Mucosa of stomach (tissue), 1 donor: ENCODE measurements around the gene TAF10.
A peak's percentile ranks its signal among the peaks of the same experiment; 100 is the strongest.

Experiments
- H3K27me3 ChIP-seq: one replicate; pipeline ENCODE4 v1.7.0; 2013; ENCODE audit warnings: mild to moderate bottlenecking, low read length; ENCODE audit not compliant: control insufficient read depth, insufficient read depth
- H3K36me3 ChIP-seq: one replicate; pipeline ENCODE4 v1.7.0; 2013; ENCODE audit warnings: low read length; ENCODE audit not compliant: control insufficient read depth, insufficient read depth
- H3K4me1 ChIP-seq: one replicate; pipeline ENCODE4 v1.7.0; 2013; ENCODE audit warnings: mild to moderate bottlenecking, low read length; ENCODE audit not compliant: control insufficient read depth, insufficient read depth
- H3K4me3 ChIP-seq: one replicate; pipeline ENCODE4 v1.7.0; 2013; ENCODE audit warnings: low read length
- H3K9ac ChIP-seq: one replicate; pipeline ENCODE4 v1.7.0; 2013; ENCODE audit warnings: mild to moderate bottlenecking, low read length, moderate library complexity
- H3K9me3 ChIP-seq: one replicate; pipeline ENCODE4 v1.7.0; 2013; ENCODE audit warnings: mild to moderate bottlenecking, low read length, moderate library complexity; ENCODE audit not compliant: control insufficient read depth
- donor health status: Pancreatic carcinoma.

Gene TAF10

GRCh38 chr11:6628526-6628925 lies 16.5 kb upstream of the TAF10 start:
- Histone ChIP-seq H3K27me3 (no peaks in the 10 kb centered on the region), H3K4me3 (no peak overlapping the region), H3K9ac (no peak overlapping the region), H3K36me3 (no peaks in the 10 kb centered on the region), H3K4me1 (no peaks in the 10 kb centered on the region), H3K9me3 (no peaks in the 10 kb centered on the region)

- Histone ChIP-seq H3K4me1 (no peaks in the 10 kb centered on the region), H3K36me3 (no peaks in the 10 kb centered on the region), H3K9me3 (no peaks in the 10 kb centered on the region), H3K9ac (no peak overlapping the region), H3K27me3 (no peaks in the 10 kb centered on the region), H3K4me3 (no peak overlapping the region)
Measured at GRCh38 chr11:6627762-6628241, 15.8 kb upstream of the TAF10 start.

GRCh38 chr11:6626971-6627761 lies 15.2 kb upstream of the TAF10 start:
- H3K36me3 ChIP-seq = no peaks in the 10 kb centered on the region

GRCh38 chr11:6625832-6626420 lies 13.9 kb upstream of the TAF10 start:
- Histone ChIP-seq H3K4me1 (no peaks in the 10 kb centered on the region), H3K9ac (no peak overlapping the region), H3K9me3 (no peaks in the 10 kb centered on the region), H3K36me3 (no peaks in the 10 kb centered on the region), H3K27me3 (no peaks in the 10 kb centered on the region), H3K4me3 (no peak overlapping the region)

More at GRCh38 chr11:6626971-6627761, 15.2 kb upstream of the TAF10 start:
- no peaks in the 10 kb centered on the region for H3K4me1 ChIP-seq
- no peak overlapping the region for H3K4me3 ChIP-seq
- H3K9ac ChIP-seq = no peak overlapping the region
- no peaks in the 10 kb centered on the region for H3K27me3 ChIP-seq
- no peaks in the 10 kb centered on the region for H3K9me3 ChIP-seq

- Histone ChIP-seq H3K9ac (no peak overlapping the region), H3K27me3 (no peaks in the 10 kb centered on the region), H3K36me3 (no peaks in the 10 kb centered on the region), H3K4me1 (no peaks in the 10 kb centered on the region), H3K4me3 (no peak overlapping the region), H3K9me3 (no peaks in the 10 kb centered on the region)
Measured at GRCh38 chr11:6625156-6625831, 13.3 kb upstream of the TAF10 start.

GRCh38 chr11:6623391-6624363 lies 11.7 kb upstream of the TAF10 start:
- H3K9me3 ChIP-seq = no peaks in the 10 kb centered on the region
- H3K4me3 ChIP-seq = no peak overlapping the region
- no peaks in the 10 kb centered on the region for H3K27me3 ChIP-seq
- H3K9ac ChIP-seq = no peak overlapping the region
- H3K4me1 ChIP-seq = peaks cover 10% of the 10 kb centered on the region
- no peaks in the 10 kb centered on the region for H3K36me3 ChIP-seq

GRCh38 chr11:6622261-6623171 lies 10.5 kb upstream of the TAF10 start:
- no peak overlapping the region for H3K4me3 ChIP-seq
- no peaks in the 10 kb centered on the region for H3K9me3 ChIP-seq
- no peaks in the 10 kb centered on the region for H3K36me3 ChIP-seq
- no peak overlapping the region for H3K9ac ChIP-seq
- peaks cover 22% of the 10 kb centered on the region for H3K4me1 ChIP-seq
- no peaks in the 10 kb centered on the region for H3K27me3 ChIP-seq

- no peak overlapping the region for H3K9ac ChIP-seq
- H3K9me3 ChIP-seq = no peaks in the 10 kb centered on the region
- H3K27me3 ChIP-seq = no peaks in the 10 kb centered on the region
- peaks cover 25% of the 10 kb centered on the region for H3K4me1 ChIP-seq
- H3K36me3 ChIP-seq = peaks cover under 1% of the 10 kb centered on the region
- no peak overlapping the region for H3K4me3 ChIP-seq
Measured at GRCh38 chr11:6621711-6622211, 9.7 kb upstream of the TAF10 start.

GRCh38 chr11:6620636-6621035 lies 8.6 kb upstream of the TAF10 start:
- Histone ChIP-seq H3K27me3 (no peaks in the 10 kb centered on the region), H3K4me3 (no peak overlapping the region), H3K9ac (no peak overlapping the region), H3K4me1 (peaks cover 25% of the 10 kb centered on the region), H3K36me3 (peaks cover 5% of the 10 kb centered on the region), H3K9me3 (no peaks in the 10 kb centered on the region)

GRCh38 chr11:6619004-6619745 lies 7.2 kb upstream of the TAF10 start, which contains the start of gene TPP1:
TSS of gene TPP1 (minus strand) at chr11:6619422. CDS start at chr11:6619400, 22 bp downstream.
- Histone ChIP-seq H3K4me3 (peak within 1 kb of the TSS; percentile 100), H3K27me3 (no peaks in the 10 kb centered on the region), H3K9ac (peak within 1 kb of the TSS; percentile 98), H3K36me3 (peaks cover 15% of the 10 kb centered on the region), H3K9me3 (no peaks in the 10 kb centered on the region), H3K4me1 (peaks cover 25% of the 10 kb centered on the region)
